ENCODE data around the gene VCAM1.

GRCh38 chr1:100720101-100720500 is 559 bp downstream of the VCAM1 start:
- TF ChIP-seq, protein P1, sequence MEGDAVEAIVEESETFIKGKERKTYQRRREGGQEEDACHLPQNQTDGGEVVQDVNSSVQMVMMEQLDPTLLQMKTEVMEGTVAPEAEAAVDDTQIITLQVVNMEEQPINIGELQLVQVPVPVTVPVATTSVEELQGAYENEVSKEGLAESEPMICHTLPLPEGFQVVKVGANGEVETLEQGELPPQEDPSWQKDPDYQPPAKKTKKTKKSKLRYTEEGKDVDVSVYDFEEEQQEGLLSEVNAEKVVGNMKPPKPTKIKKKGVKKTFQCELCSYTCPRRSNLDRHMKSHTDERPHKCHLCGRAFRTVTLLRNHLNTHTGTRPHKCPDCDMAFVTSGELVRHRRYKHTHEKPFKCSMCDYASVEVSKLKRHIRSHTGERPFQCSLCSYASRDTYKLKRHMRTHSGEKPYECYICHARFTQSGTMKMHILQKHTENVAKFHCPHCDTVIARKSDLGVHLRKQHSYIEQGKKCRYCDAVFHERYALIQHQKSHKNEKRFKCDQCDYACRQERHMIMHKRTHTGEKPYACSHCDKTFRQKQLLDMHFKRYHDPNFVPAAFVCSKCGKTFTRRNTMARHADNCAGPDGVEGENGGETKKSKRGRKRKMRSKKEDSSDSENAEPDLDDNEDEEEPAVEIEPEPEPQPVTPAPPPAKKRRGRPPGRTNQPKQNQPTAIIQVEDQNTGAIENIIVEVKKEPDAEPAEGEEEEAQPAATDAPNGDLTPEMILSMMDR (IDR thresholded peaks at IDR 0.05; ENCODE audit: insufficient read depth, low read length): no peak
- no peak for TF ChIP-seq GABPA (IDR thresholded peaks at IDR 0.05; ENCODE audit: low read depth)
- TF ChIP-seq, protein P2, sequence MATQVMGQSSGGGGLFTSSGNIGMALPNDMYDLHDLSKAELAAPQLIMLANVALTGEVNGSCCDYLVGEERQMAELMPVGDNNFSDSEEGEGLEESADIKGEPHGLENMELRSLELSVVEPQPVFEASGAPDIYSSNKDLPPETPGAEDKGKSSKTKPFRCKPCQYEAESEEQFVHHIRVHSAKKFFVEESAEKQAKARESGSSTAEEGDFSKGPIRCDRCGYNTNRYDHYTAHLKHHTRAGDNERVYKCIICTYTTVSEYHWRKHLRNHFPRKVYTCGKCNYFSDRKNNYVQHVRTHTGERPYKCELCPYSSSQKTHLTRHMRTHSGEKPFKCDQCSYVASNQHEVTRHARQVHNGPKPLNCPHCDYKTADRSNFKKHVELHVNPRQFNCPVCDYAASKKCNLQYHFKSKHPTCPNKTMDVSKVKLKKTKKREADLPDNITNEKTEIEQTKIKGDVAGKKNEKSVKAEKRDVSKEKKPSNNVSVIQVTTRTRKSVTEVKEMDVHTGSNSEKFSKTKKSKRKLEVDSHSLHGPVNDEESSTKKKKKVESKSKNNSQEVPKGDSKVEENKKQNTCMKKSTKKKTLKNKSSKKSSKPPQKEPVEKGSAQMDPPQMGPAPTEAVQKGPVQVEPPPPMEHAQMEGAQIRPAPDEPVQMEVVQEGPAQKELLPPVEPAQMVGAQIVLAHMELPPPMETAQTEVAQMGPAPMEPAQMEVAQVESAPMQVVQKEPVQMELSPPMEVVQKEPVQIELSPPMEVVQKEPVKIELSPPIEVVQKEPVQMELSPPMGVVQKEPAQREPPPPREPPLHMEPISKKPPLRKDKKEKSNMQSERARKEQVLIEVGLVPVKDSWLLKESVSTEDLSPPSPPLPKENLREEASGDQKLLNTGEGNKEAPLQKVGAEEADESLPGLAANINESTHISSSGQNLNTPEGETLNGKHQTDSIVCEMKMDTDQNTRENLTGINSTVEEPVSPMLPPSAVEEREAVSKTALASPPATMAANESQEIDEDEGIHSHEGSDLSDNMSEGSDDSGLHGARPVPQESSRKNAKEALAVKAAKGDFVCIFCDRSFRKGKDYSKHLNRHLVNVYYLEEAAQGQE (IDR thresholded peaks at IDR 0.05; ENCODE audit: insufficient replicate concordance, low read depth): no peak
- TF ChIP-seq POLR2AphosphoS5 (IDR thresholded peaks at IDR 0.05; ENCODE audit: low read depth): no peak

Data from HL-60 (cell line).